Measurements from ENCODE around the gene LOXL1. TPM values are rescaled to one million over a fixed set of nuclear protein-coding genes. Genes with fewer than 3 reads are reported as not detected.
A peak's percentile ranks its signal among the peaks of the same experiment; 100 is the strongest.

LOXL1 gene
- total RNA-seq, 4 donors from 2014 or later: 4.3 to 12.1 (median 7.3) TPM

DNA sequence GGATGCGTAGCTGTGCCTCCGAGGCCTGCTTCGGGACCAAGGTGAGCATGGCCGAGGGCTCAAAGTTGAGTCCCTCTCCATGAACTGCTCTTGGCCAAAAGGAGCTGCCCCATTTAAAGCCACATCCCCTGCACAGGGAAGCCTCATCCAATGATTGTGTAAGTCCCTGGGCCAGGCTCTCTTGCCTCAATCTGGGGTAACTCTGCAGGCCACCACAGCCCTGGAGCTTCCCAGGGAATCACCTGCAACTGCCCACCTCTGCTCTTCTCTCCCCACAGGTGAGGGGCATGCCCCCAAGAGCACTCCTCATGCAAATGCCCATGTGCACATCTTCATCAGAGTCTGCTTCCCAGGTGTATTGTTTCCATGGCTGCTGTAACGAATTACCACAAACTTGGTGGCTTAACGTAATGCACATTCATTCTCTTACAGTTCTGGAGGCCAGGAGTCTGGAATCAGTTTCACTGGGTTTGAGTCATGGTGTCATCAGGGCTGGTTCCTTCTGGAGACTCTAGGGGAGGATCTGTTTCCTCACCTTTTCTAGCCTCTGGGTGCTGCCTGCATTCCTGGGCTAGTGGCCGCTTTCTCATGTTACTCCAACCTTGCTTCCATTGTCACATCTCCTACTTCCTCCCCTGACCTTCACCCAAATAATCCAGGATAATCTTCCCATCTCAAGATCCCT, 25.0 kb upstream of the LOXL1 start:
- WGBS: 88% methylated on average over 7 of the region's 7 CpGs

DNA sequence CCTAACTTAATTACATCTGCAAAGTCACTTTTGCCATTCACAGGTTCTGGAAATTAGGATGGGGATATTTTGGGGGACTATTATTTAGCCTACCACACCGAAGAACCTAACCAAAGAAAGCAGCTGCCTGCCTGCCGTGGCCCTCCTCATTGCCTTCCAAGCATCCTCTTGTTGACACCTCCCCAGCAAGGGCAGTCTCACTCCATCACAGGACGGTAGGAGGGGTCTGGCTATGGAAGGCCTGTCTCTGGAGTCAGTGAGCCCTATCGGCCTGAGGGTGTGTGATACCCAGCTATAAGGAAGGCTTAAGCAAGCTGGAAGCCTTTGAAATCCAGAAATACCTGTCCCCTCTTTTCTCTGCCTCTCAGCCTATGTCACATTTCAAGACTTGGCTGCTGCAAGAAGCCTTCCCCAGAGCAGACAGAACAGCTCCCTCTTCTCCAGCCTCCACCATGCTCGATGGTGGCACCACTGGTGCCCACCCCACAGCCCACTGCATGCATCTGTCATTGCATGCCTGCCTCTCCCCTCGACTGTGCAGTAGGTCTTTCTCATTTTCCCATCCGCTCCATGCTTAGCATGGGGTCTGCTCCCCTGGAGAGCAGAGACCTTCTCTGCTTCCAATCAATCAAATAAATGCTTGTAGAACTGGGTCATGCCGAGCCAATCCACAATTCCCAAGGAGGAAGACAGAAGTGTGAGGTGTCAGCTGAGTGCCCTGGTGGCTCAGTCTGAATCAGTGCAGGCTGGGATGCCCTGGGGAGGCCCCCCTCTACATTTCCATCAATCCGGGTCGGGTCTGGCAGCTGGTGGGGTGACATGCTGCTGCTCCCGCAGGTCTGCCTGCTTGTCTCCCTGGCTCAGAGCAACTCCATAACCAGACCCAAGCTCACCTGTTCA, 23.9 kb upstream of the LOXL1 start:
- Histone ChIP-seq H3K27me3 (no peaks in the 10 kb centered on the region), H3K36me3 (no peaks in the 10 kb centered on the region), H3K4me3 (no peak overlapping the region), H3K27ac (no peak overlapping the region), H3K9me3 (no peaks in the 10 kb centered on the region), H3K4me1 (peaks cover 17% of the 10 kb centered on the region)
- peak in 1 of 2 donors; percentile 46 for DNase-seq (ENCODE audit: low spot score in 2 of 2)
- WGBS: 82% methylated on average over 10 of the region's 11 CpGs
- TF ChIP-seq EP300 (IDR thresholded peaks at IDR 0.05): no peak
- no peak for TF ChIP-seq POLR2A (IDR thresholded peaks at IDR 0.05)
- no peak for TF ChIP-seq POLR2AphosphoS5 (IDR thresholded peaks at IDR 0.05)
- TF ChIP-seq, protein P1, sequence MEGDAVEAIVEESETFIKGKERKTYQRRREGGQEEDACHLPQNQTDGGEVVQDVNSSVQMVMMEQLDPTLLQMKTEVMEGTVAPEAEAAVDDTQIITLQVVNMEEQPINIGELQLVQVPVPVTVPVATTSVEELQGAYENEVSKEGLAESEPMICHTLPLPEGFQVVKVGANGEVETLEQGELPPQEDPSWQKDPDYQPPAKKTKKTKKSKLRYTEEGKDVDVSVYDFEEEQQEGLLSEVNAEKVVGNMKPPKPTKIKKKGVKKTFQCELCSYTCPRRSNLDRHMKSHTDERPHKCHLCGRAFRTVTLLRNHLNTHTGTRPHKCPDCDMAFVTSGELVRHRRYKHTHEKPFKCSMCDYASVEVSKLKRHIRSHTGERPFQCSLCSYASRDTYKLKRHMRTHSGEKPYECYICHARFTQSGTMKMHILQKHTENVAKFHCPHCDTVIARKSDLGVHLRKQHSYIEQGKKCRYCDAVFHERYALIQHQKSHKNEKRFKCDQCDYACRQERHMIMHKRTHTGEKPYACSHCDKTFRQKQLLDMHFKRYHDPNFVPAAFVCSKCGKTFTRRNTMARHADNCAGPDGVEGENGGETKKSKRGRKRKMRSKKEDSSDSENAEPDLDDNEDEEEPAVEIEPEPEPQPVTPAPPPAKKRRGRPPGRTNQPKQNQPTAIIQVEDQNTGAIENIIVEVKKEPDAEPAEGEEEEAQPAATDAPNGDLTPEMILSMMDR (IDR thresholded peaks at IDR 0.05): no peak

More for the DNA sequence above, 25.0 kb upstream of the LOXL1 start:
- DNase-seq (ENCODE audit: low spot score in 2 of 2): peak in 1 of 2 donors; percentile 0
- H3K4me1 ChIP-seq: peaks cover 17% of the 10 kb centered on the region
- H3K4me3 ChIP-seq: no peak overlapping the region
- TF ChIP-seq, protein P1 (IDR thresholded peaks at IDR 0.05): no peak
- no peak for TF ChIP-seq POLR2AphosphoS5 (IDR thresholded peaks at IDR 0.05)
- TF ChIP-seq EP300 (IDR thresholded peaks at IDR 0.05): no peak
- TF ChIP-seq POLR2A (IDR thresholded peaks at IDR 0.05): no peak
- H3K27ac ChIP-seq: no peak overlapping the region
- no peaks in the 10 kb centered on the region for H3K27me3 ChIP-seq
- no peaks in the 10 kb centered on the region for H3K9me3 ChIP-seq
- no peaks in the 10 kb centered on the region for H3K36me3 ChIP-seq

GRCh38 chr15:73904026-73904815, 22.0 kb upstream of the LOXL1 start:
- TF ChIP-seq EP300 (IDR thresholded peaks at IDR 0.05) (no peak), POLR2A (IDR thresholded peaks at IDR 0.05) (no peak), POLR2AphosphoS5 (IDR thresholded peaks at IDR 0.05) (no peak)
- TF ChIP-seq, protein P1 (IDR thresholded peaks at IDR 0.05): no peak
- WGBS: 91% methylated on average over 8 of the region's 9 CpGs
- Histone ChIP-seq H3K9me3 (no peaks in the 10 kb centered on the region), H3K27ac (no peak overlapping the region), H3K4me3 (no peak overlapping the region), H3K4me1 (peaks cover 13% of the 10 kb centered on the region), H3K27me3 (no peaks in the 10 kb centered on the region), H3K36me3 (no peaks in the 10 kb centered on the region)
- no peak for DNase-seq (ENCODE audit: low spot score in 2 of 2)

DNA sequence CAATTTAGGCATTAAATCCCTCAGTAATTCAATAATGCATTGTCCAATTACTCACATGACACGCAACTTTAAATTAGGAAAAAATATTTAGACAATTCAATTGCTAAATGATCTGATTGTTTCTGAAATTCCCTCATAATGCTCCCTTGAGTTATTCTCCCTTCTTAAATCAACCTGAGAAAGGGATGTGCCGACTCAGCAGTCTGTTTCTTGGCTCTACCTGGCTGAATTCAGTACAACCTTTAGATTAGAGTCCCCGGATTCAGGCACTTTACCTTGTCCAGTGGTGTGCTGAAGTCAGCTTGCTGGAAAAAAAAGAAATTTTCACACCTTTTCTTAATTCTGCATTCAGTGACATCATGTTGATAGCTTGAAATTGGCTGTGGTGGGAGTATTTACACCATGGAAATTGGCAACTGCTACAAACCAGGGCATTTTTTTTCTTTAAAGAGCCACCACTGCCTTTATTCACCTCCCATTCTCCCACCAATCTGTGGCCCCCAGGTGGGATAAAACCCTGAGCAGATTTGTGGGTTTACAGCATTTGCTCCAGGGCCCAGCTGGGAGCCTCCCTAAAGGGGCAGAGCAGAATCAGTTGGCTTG, 20.9 kb upstream of the LOXL1 start:
- no peak overlapping the region for H3K4me3 ChIP-seq
- H3K9me3 ChIP-seq: no peaks in the 10 kb centered on the region
- 97% methylated on average over 3 of the region's 3 CpGs for WGBS
- no peak for DNase-seq (ENCODE audit: low spot score in 2 of 2)
- H3K27me3 ChIP-seq: no peaks in the 10 kb centered on the region
- no peak for TF ChIP-seq POLR2AphosphoS5 (IDR thresholded peaks at IDR 0.05)
- no peak for TF ChIP-seq POLR2A (IDR thresholded peaks at IDR 0.05)
- no peak for TF ChIP-seq EP300 (IDR thresholded peaks at IDR 0.05)
- TF ChIP-seq, protein P1 (IDR thresholded peaks at IDR 0.05): no peak
- H3K27ac ChIP-seq: no peak overlapping the region
- H3K4me1 ChIP-seq: peaks cover 2% of the 10 kb centered on the region
- no peaks in the 10 kb centered on the region for H3K36me3 ChIP-seq

Measured in suprapubic skin (tissue), 4 donors.